Inflammatory macrophage (primary cell): ENCODE results near the gene GLYR1.
"Not testable (repeated sequence)": the region's sequence is repeated elsewhere in the genome, so short reads cannot be mapped to it uniquely, and the experiment has no call there.

Source experiments
- DNase-seq, 2 donors: peaks; one replicate each; pipeline ENCODE4 v3.0.0-alpha.2; 2020 to 2022

Gene GLYR1

DNA sequence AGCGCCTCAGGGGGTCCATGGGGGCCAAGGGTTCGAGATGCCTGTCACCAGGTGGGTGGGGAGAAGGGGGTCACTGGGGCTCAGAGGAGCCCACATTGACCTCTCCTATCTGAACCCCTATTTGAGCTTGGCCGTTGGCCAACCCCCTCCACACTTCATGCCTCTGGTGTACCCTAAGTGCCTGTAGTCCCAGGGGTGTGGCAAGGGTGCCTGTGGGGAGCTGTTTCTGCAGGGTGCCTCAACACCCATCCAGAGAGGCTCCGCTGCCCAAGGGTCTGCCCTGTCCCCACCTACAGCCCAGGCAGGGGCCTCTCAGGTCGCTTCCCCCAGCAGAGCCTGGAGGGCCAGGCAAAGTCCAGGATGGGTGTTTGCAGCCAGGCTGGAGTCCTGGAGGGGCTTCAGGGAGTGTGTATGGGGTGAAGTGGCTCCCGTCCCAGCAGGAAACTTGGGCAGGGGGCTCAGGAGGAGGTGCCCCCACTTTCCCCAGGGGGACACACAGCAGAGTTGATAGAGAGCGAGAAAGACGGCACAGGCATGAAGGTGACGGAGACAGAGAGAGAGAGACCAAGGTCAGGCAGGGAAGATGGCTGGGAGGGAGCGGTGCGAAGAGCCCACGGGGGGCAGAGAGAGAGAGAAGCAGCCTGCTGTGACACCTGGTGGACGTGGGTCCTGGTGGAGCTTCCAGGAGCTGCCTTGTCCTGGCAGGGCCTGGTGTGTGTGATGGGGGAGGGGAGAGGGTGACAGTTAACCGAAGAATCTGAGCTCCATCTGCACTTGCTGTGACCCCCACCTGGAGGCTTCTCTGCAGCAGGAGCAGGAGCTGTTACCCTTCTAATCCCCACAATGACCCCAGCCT is 59.2 kb downstream of the GLYR1 start, which contains the start of gene SEPTIN12:
Gene SEPTIN12 (minus strand): TSS at position 719 of the 856 bp plus-strand sequence. CDS start 700 bp downstream, at position 19.
- no peak for DNase-seq

- DNase-seq = no peak
Observed at GRCh38 chr16:4787068-4787467, 60.0 kb downstream of the GLYR1 start.

DNA sequence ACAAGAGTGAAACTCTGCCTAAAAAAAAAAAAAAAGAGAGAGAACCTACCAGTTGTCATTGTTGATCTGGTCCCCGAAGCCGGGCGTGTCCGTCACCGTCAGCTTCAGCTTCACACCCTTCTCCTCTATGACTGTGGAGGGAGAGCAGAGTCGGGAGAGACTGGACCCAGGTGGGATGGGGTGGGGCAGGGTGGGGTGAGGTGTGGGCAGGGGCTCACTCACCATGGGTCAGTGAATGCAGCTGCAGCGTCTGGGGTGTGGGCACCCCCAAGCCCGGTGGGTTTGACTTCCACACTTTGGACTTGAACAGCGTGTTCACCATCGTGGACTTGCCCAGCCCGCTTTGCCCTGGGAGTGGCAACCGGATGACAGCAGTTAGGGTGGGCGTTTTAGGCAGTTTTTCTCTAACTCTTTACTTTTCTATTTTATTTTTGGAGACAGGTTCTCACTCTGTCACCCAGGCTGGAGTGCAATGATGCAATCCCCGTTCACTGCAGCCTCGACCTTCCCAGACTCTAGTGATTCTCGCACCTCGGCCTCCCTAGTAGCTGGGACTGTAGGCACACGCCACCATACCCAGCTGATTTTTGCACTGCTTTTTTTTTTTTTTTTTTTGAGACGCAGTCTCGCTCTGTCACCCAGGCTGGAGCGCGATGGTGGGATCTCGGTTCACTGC is 61.2 kb downstream of the GLYR1 start:
- no peak for DNase-seq

GRCh38 chr16:4784444-4784987 is 62.6 kb downstream of the GLYR1 start:
- DNase-seq = not testable (repeated sequence)

DNA sequence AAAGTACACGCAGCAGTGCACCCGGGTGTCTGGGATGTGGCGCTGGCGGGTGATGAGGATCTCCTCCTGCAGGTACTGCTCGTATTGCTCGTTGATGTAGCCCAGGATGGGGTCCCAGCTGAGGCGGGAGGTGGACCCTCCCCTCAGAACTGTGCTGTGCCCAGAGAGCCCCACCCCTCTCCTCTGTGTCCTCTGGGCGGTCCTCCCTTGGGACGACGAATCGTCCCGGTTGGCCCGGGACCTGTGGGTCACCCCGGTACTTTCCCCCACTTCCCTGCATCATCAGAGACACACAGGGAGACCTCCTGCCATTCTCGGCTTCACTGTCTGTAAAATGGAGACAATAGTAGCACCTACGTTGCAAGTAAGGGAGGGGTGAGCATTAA is 63.1 kb downstream of the GLYR1 start:
- DNase-seq = no peak

GRCh38 chr16:4783251-4783950 is 63.7 kb downstream of the GLYR1 start:
- no peak for DNase-seq

DNA sequence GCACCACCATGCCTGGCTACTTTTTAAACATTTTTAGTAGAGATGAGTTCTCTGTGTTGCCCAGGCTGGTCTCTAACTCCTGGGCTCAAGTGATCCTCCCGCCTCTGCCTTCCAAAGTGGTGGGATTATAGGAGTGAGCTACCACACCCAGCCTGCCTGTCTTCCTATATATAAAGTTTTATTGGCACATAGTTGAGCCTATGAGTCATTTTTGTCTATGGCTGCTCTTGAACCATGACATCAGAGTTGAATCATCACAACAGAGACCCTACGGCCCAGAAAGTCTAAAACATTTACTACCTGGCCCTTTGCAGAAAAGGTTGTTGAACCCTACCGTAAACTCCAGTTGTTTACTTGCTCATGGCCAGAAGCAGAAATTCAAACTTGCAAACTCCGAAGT is 66.9 kb downstream of the GLYR1 start:
- DNase-seq = no peak

GRCh38 chr16:4778050-4778392 is 69.1 kb downstream of the GLYR1 start:
- no peak for DNase-seq

- DNase-seq = no peak
Observed at GRCh38 chr16:4777339-4778049, 69.6 kb downstream of the GLYR1 start.

GRCh38 chr16:4776141-4776705 is 70.9 kb downstream of the GLYR1 start:
- DNase-seq = no peak

DNA sequence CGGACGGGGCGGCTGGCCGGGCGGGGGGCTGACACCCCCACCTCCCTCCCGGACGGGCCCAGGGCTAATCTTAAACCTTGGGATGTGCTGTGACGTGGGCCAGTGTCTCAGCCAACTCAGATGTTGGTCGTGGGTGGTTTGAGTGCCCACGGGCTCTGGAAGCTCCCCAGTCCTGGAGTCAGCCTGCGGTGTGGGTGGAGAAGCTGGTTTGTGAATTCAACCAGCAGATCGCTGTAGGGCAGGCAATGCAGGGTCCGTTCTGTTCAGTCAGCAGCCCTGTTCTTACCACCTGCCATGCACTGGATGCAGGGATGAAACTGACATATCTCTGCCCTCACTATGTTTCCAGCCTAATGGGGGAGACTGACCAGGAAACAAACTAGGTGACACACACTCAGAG is 72.1 kb downstream of the GLYR1 start:
- peak in 1 of 2 donors; percentile 9 for DNase-seq

DNA sequence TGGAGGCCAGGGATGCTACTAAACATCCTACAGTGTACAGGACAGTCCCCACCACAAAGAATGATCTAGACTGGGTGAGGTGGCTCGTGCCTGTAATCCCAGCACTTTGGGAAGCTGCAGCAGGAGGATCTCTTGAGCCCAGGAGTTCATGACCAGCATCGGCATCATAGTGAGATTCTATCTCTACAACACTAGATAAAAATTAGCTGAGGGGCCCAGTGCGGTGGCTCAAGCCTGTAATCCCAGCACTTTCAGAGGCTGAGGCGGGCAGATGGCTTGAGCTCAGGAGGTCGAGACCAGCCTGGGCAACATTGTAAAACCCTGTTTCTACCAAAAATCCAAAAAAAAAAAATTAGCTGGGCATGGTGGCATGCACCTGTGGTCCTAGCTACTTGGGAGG is 74.7 kb downstream of the GLYR1 start:
- DNase-seq = no peak

DNA sequence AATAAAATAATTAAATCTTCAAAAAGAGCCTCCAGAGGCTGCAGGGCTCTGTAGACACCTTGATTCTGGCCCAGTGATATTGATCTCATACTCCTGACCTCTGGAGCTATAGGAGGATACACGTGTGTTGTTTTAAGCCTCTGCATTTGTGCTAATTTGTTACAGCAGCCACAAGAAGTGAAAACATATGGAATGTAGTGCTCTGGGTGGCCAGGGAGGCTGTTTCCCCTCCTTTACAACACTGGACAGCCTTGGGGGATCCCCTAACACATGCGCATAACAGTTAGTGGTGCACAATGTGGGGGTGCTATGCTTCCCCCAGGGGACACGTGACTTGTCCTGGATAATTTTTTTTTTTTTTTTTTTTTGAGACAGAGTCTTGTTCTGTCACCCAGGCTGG is 75.4 kb downstream of the GLYR1 start:
- DNase-seq = no peak

- no peak for DNase-seq
Observed at GRCh38 chr16:4769306-4769638, 77.8 kb downstream of the GLYR1 start.

- peak; percentile 97 to 98 for DNase-seq
Observed at GRCh38 chr16:4768549-4769305, 78.4 kb downstream of the GLYR1 start.

DNA sequence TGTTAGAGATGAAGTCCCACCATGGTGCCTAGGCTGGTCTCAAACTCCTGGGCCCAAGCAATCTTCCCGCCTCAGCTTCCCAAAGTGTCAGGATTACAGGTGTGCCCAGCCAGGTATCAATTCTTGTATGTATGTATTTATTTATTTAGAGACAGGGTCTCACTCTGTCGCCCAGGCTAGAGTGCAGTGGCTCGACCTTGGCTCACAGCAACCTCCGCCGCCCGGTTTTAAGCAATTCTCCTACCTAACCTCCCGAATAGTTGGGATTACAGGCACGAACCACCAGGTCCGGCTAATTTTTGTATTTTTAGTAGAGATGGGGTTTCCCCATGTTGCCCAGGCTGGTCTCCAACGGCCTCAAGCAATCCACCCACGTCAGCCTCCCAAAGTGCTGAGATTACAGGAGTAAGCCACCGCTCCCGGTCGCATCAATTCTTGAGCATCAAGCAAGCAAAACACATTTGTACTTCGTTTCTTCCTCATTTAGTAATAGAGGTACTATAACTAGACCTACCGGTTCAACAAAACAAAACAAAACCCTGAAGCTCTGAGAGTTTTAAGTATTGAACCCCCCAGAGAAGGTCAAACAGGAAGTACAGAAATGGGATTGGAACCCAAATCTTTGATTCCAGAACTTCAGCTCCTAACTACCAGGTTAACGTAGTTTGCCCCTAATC is 79.1 kb downstream of the GLYR1 start:
- DNase-seq = peak; percentile 48 to 58

GRCh38 chr16:4766875-4767628 is 80.0 kb downstream of the GLYR1 start, which contains the start of gene ZNF500:
Gene ZNF500, minus strand, starts transcription at chr16:4767162. Its CDS starts 1,184 bp downstream, at chr16:4765978.
- DNase-seq = peak; percentile 98

GRCh38 chr16:4765511-4766474 is 81.3 kb downstream of the GLYR1 start:
- DNase-seq = no peak

GRCh38 chr16:4763791-4764190 is 83.3 kb downstream of the GLYR1 start:
- DNase-seq = no peak
